ENCODE results near the gene ZNRF2.

DNA sequence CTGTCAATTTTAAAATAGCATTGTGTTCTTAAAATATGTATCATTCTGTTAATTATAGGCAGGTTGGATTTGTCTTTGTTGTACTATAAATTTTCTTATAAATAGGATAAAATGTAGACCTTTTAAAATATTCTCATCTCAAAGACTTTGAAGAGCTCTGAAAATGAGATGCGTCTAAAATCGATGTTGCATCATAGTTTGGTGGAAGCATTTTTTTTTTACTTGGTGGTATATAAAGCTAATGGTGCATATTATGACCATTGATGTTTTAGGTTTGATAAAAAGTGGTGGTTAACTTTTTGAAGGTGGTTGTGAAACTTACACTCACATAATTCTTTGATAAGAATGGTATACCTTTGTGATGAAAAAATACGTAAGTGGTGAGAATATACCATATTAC, 69.1 kb downstream of the ZNRF2 start:
- no peak for TF ChIP-seq POLR2A (IDR thresholded peaks at IDR 0.05)
- TF ChIP-seq, protein P1, sequence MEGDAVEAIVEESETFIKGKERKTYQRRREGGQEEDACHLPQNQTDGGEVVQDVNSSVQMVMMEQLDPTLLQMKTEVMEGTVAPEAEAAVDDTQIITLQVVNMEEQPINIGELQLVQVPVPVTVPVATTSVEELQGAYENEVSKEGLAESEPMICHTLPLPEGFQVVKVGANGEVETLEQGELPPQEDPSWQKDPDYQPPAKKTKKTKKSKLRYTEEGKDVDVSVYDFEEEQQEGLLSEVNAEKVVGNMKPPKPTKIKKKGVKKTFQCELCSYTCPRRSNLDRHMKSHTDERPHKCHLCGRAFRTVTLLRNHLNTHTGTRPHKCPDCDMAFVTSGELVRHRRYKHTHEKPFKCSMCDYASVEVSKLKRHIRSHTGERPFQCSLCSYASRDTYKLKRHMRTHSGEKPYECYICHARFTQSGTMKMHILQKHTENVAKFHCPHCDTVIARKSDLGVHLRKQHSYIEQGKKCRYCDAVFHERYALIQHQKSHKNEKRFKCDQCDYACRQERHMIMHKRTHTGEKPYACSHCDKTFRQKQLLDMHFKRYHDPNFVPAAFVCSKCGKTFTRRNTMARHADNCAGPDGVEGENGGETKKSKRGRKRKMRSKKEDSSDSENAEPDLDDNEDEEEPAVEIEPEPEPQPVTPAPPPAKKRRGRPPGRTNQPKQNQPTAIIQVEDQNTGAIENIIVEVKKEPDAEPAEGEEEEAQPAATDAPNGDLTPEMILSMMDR (IDR thresholded peaks at IDR 0.05) = no peak

Measured in ovary (tissue), 3 donors.